SK-N-SH (cell line): ENCODE results near the gene PLXNA4. TPM values are rescaled to one million over a fixed set of nuclear protein-coding genes. Genes with fewer than 3 reads are reported as not detected.

Source experiments
- CTCF ChIA-PET: fragments of 300-600, 350-600 bp; formaldehyde crosslinking; extraction: SDS; loops from one replicate; lab custom pipeline; 2021; lab: Yijun Ruan, JAX
- POLR2A ChIA-PET: fragments of 350-600 bp; sonication (Branson Sonifier 250); formaldehyde crosslinking; extraction: SDS; loops from one replicate; lab custom pipeline; 2020; ENCODE audit warnings: antibody characterized with exemption, inconsistent platforms; lab: Yijun Ruan, JAX
- DNase-seq: peaks from one replicate; pipeline ENCODE4 v3.0.0; 2012
- H2AFZ ChIP-seq: fragments of 200-600 bp; sonication (generic); 2 replicates; pipeline ENCODE4 v1.8.1; 2016; ENCODE audit warnings: antibody characterized with exemption, mild to moderate bottlenecking, low read depth
- H3F3A ChIP-seq: fragments of 200-600 bp; sonication (generic); replicated peaks from 2 replicates; pipeline ENCODE3; 2016; ENCODE audit warnings: antibody characterized with exemption, mild to moderate bottlenecking; ENCODE audit not compliant: insufficient read depth
- H3K27ac ChIP-seq, 2 experiments: fragments of 200-500 bp in 1 of 2; fragments of 200-600 bp in 1 of 2; sonication (Bioruptor generic) in 1 of 2; sonication (generic), shearing (Covaris generic) in 1 of 2; 2 replicates each; pipeline versions ENCODE4 v1.5.1 to v1.6.1; 2014 to 2016; ENCODE audit warnings: low read depth in 2 of 2, inconsistent platforms in 1 of 2, low read length in 1 of 2, mild to moderate bottlenecking in 1 of 2, mixed read lengths in 1 of 2
- H3K27me3 ChIP-seq: fragments of 200-600 bp; sonication (generic), shearing (Covaris generic); 2 replicates; pipeline ENCODE4 v1.6.1; 2016; ENCODE audit warnings: mixed run types; ENCODE audit not compliant: insufficient read depth
- H3K36me3 ChIP-seq, 2 experiments: fragments of 200-500 bp in 1 of 2; fragments of 200-600 bp in 1 of 2; sonication (Bioruptor generic) in 1 of 2; sonication (generic) in 1 of 2; replicated peaks in 1 of 2; 2 replicates each; pipeline versions ENCODE3 to v1.5.1; 2014 to 2016; ENCODE audit warnings: low read length in 1 of 2, mild to moderate bottlenecking in 1 of 2; ENCODE audit not compliant: insufficient read depth in 2 of 2, control insufficient read depth in 1 of 2
- H3K4me1 ChIP-seq, 2 experiments: fragments of 200-500 bp in 1 of 2; fragments of 200-600 bp in 1 of 2; sonication (Bioruptor generic) in 1 of 2; sonication (generic), shearing (Covaris generic) in 1 of 2; 2 replicates each; pipeline versions ENCODE4 v1.5.1 to v1.6.1; 2014 to 2016; ENCODE audit warnings: low read depth in 1 of 2, low read length in 1 of 2, mixed run types in 1 of 2; ENCODE audit not compliant: insufficient read depth in 2 of 2, control insufficient read depth in 1 of 2
- H3K4me2 ChIP-seq: fragments of 200-600 bp; sonication (generic), shearing (Covaris generic); 2 replicates; pipeline ENCODE4 v1.6.1; 2017; ENCODE audit warnings: mixed run types
- H3K4me3 ChIP-seq, 2 experiments: fragments of 200-500 bp in 1 of 2; fragments of 200-600 bp in 1 of 2; sonication (Bioruptor generic) in 1 of 2; sonication (generic), shearing (Covaris generic) in 1 of 2; 2 replicates each; pipeline versions ENCODE4 v1.5.1 to v1.8.1; 2014 to 2016; ENCODE audit warnings: low read depth in 2 of 2, inconsistent platforms in 1 of 2, low read length in 1 of 2, mild to moderate bottlenecking in 1 of 2, mixed read lengths in 1 of 2, moderate library complexity in 1 of 2
- H3K79me2 ChIP-seq: fragments of 200-600 bp; sonication (generic); 2 replicates; pipeline ENCODE4 v1.8.1; 2017; ENCODE audit warnings: mild to moderate bottlenecking; ENCODE audit not compliant: insufficient read depth
- H3K9ac ChIP-seq: fragments of 200-600 bp; sonication (generic); 2 replicates; pipeline ENCODE4 v1.6.1; 2017; ENCODE audit warnings: mixed run types
- H3K9me2 ChIP-seq: fragments of 200-600 bp; sonication (generic); 2 replicates; pipeline ENCODE4 v1.6.1; 2017; ENCODE audit warnings: mixed run types
- H3K9me3 ChIP-seq: fragments of 200-600 bp; sonication (generic); 2 replicates; pipeline ENCODE4 v1.6.1; 2017; ENCODE audit warnings: mixed run types, mild to moderate bottlenecking, moderate library complexity
- H4K20me1 ChIP-seq: fragments of 200-600 bp; sonication (generic); 2 replicates; pipeline ENCODE4 v1.6.1; 2017; ENCODE audit warnings: mild to moderate bottlenecking, mixed run types; ENCODE audit not compliant: insufficient read depth
- ELF1 ChIP-seq: IDR thresholded peaks from 2 replicates; pipeline ENCODE4 v1.4.0; 2012
- EP300 ChIP-seq, 2 experiments: IDR thresholded peaks; 2 replicates each; pipeline versions ENCODE4 v1.4.0 to v1.6.1; 2012; ENCODE audit warnings: borderline replicate concordance in 1 of 2, low read depth in 1 of 2, low read length in 1 of 2
- FOXJ3 ChIP-seq: sonication (generic); formaldehyde crosslinking; IDR thresholded peaks from 2 replicates; pipeline ENCODE4 v1.5.1; 2020; ENCODE audit warnings: mild to moderate bottlenecking, missing genetic modification reagents
- MXI1 ChIP-seq: IDR thresholded peaks from 2 replicates; pipeline ENCODE4 v1.6.1; 2012; ENCODE audit warnings: mild to moderate bottlenecking, low read depth, low read length, improper control_type of control experiment
- NFIC ChIP-seq: IDR thresholded peaks from 2 replicates; pipeline ENCODE4 v1.4.0; 2012; ENCODE audit warnings: borderline replicate concordance
- POLR2AphosphoS5 ChIP-seq: IDR thresholded peaks from 2 replicates; pipeline ENCODE4 v1.6.1; 2012; ENCODE audit warnings: low read depth, low read length
- RCOR1 ChIP-seq: fragments of 150-350 bp; IDR thresholded peaks from 2 replicates; pipeline ENCODE4 v1.6.1; 2017; ENCODE audit warnings: antibody characterized with exemption, low read length
- TCF12 ChIP-seq: IDR thresholded peaks from 2 replicates; pipeline ENCODE4 v1.4.0; 2012
- TEAD4 ChIP-seq: IDR thresholded peaks from 2 replicates; pipeline ENCODE4 v1.4.0; 2012; ENCODE audit warnings: mild to moderate bottlenecking, borderline replicate concordance; ENCODE audit not compliant: insufficient read depth
- YY1 ChIP-seq: IDR thresholded peaks from 2 replicates; pipeline ENCODE4 v1.4.0; 2012; ENCODE audit warnings: low read depth, mild to moderate bottlenecking
- WGBS: methylation state at CpG from one replicate; pipeline ENCODE4 v1.1.6; 2017; ENCODE audit warnings: low lambda C conversion rate; 5-methylcytosine and 5-hydroxymethylcytosine counted together
- polyA plus RNA-seq, 3 experiments: library from polyadenylated mRNA; depleted of rRNA; stranded (reverse); fragments of >200 nt; gene quantifications; 2 replicates each; pipeline ENCODE4 v1.2.3, GENCODE V29; 2012
- TF ChIP-seq, protein P1 (sequence below): IDR thresholded peaks from 2 replicates; pipeline ENCODE4 v1.6.1; 2012; ENCODE audit warnings: mild to moderate bottlenecking, low read depth, low read length, moderate library complexity
- TF ChIP-seq, protein P2 (sequence below): IDR thresholded peaks from 2 replicates; pipeline ENCODE4; 2012
- TF ChIP-seq, protein P3 (sequence below): IDR thresholded peaks from 2 replicates; pipeline ENCODE4 v1.4.0; 2012; ENCODE audit warnings: low read depth, borderline replicate concordance

The PLXNA4 gene
- polyA plus RNA-seq, 1 of the 3 experiments (the other 2 are of a cell fraction), result 2.4 TPM

DNA sequence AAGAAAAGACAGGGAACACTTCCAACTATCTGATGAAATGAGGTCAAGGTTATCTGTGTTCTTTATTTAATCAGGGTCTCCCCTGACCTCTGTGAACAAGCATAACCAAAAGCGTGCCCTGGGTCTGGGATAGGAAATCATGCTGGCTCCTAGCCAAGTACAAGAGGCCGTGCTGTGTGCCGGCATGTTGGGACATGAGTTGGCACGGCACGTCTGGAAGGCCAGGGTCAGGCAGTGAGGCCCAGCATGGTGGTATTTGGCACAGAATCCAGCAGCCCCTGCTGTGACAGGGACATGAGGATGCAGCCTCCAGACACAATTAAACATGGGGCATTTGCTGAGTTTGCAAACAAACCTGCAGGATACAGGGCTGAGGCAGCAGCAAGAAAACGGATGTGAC is 320.4 kb downstream of the PLXNA4 start:
- ChIA-PET CTCF (interaction anchor here (0.6 to 3.4 kb wide), 3 partner anchors 12 to 397 kb away, joined by 3 to 29 read pairs (median 14); no protein-coding TSS in a partner anchor), POLR2A (interaction anchor here (0.6 kb wide), 1 partner anchor 35 kb away, joined by 3 read pairs; no protein-coding TSS in a partner anchor)
- Histone ChIP-seq H3F3A (peaks cover 3% of the 10 kb centered on the region), H3K79me2 (no peaks in the 10 kb centered on the region), H2AFZ (no peak overlapping the region), H3K9ac (no peak overlapping the region), H3K4me1 (peaks cover 0 to 22% of the 10 kb centered on the region in 2 experiments; a peak in 1 of 4 replicates), H3K9me2 (no peaks in the 10 kb centered on the region), H3K27ac (no peak overlapping the region; a peak in 1 of 4 replicates), H3K36me3 (no peaks in the 10 kb centered on the region), H3K27me3 (no peaks in the 10 kb centered on the region), H3K9me3 (no peaks in the 10 kb centered on the region), H4K20me1 (no peaks in the 10 kb centered on the region), H3K4me3 (no peak overlapping the region), H3K4me2 (no peak overlapping the region)
- TF ChIP-seq TEAD4, result no peak
- TF ChIP-seq EP300 (IDR thresholded peaks at IDR 0.05; ENCODE audit: borderline replicate concordance in 1 of 2, low read depth in 1 of 2, low read length in 1 of 2), result peak in 1 of 2 experiments; percentile 37; a peak in 1 of 4 replicates
- no peak for TF ChIP-seq YY1
- TF ChIP-seq, protein P1, sequence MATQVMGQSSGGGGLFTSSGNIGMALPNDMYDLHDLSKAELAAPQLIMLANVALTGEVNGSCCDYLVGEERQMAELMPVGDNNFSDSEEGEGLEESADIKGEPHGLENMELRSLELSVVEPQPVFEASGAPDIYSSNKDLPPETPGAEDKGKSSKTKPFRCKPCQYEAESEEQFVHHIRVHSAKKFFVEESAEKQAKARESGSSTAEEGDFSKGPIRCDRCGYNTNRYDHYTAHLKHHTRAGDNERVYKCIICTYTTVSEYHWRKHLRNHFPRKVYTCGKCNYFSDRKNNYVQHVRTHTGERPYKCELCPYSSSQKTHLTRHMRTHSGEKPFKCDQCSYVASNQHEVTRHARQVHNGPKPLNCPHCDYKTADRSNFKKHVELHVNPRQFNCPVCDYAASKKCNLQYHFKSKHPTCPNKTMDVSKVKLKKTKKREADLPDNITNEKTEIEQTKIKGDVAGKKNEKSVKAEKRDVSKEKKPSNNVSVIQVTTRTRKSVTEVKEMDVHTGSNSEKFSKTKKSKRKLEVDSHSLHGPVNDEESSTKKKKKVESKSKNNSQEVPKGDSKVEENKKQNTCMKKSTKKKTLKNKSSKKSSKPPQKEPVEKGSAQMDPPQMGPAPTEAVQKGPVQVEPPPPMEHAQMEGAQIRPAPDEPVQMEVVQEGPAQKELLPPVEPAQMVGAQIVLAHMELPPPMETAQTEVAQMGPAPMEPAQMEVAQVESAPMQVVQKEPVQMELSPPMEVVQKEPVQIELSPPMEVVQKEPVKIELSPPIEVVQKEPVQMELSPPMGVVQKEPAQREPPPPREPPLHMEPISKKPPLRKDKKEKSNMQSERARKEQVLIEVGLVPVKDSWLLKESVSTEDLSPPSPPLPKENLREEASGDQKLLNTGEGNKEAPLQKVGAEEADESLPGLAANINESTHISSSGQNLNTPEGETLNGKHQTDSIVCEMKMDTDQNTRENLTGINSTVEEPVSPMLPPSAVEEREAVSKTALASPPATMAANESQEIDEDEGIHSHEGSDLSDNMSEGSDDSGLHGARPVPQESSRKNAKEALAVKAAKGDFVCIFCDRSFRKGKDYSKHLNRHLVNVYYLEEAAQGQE, result no peak
- TF ChIP-seq, protein P2, sequence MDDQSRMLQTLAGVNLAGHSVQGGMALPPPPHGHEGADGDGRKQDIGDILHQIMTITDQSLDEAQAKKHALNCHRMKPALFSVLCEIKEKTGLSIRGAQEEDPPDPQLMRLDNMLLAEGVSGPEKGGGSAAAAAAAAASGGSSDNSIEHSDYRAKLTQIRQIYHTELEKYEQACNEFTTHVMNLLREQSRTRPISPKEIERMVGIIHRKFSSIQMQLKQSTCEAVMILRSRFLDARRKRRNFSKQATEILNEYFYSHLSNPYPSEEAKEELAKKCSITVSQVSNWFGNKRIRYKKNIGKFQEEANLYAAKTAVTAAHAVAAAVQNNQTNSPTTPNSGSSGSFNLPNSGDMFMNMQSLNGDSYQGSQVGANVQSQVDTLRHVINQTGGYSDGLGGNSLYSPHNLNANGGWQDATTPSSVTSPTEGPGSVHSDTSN, result no peak
- TF ChIP-seq TCF12, result no peak
- no peak for TF ChIP-seq POLR2AphosphoS5
- peak; percentile 45; the same call in 1 of the 2 replicates for TF ChIP-seq NFIC
- peak; percentile 63; the same call in 1 of the 2 replicates for TF ChIP-seq MXI1
- TF ChIP-seq RCOR1, result peak; percentile 60
- WGBS, result 61% methylated on average over 6 of the region's 6 CpGs
- peak; percentile 63 for DNase-seq

DNA sequence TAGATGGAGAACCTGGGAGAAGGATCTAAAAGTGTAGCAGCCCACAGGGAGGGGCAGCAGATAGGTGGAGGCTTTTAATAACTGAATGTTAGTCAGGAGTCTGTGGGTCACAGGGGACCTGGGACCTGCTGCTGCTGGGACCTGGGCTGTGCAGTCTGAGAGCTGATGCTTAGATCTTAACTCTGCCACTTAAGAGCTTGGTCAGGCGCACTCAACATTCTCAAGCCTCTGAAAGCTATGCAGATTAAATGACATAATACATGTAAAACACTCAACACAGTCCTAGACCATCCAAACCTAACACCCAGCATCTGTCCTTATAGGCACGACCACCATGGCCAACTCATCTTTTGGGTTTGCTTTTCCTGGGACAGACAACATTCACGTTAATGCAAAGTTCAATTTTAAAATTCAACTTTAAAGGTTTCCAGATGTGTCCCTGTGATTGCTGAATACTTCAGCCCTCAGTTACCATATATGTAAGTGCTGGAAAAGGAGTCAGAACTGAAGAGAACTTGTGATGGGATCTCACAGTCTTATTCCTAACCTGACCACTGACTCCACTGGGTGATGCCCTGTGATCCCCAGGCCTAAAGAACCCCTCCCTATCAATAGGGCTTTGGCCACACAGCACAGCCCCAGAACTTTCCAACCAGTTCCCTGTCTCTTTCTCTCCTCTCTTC is 321.0 kb downstream of the PLXNA4 start:
- DNase-seq, result no peak
- no peaks in the 10 kb centered on the region for H3K79me2 ChIP-seq
- POLR2A ChIA-PET, result interaction anchor here (0.6 kb wide), 1 partner anchor 34 kb away, joined by 3 read pairs; no protein-coding TSS in a partner anchor
- TF ChIP-seq, protein P3, sequence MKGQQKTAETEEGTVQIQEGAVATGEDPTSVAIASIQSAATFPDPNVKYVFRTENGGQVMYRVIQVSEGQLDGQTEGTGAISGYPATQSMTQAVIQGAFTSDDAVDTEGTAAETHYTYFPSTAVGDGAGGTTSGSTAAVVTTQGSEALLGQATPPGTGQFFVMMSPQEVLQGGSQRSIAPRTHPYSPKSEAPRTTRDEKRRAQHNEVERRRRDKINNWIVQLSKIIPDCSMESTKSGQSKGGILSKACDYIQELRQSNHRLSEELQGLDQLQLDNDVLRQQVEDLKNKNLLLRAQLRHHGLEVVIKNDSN, result no peak
- TF ChIP-seq FOXJ3 (CRISPR knock-in tag) (no peak), ELF1 (no peak)
- TF ChIP-seq, all 33 proteins: peak for 0
- no peak overlapping the region for H2AFZ ChIP-seq
- H3K27ac ChIP-seq, result no peak overlapping the region
- H3K27me3 ChIP-seq, result no peaks in the 10 kb centered on the region
- CTCF ChIA-PET, result interaction anchor here (0.6 to 3.4 kb wide), 5 partner anchors 13 to 566 kb away, joined by 3 to 29 read pairs (median 3); no protein-coding TSS in a partner anchor
- H3F3A ChIP-seq, result peaks cover 3% of the 10 kb centered on the region
- H3K9me2 ChIP-seq, result no peaks in the 10 kb centered on the region
- H3K4me2 ChIP-seq, result no peak overlapping the region
- no peak overlapping the region for H3K4me3 ChIP-seq
- H3K4me1 ChIP-seq, result peaks cover 0 to 21% of the 10 kb centered on the region in 2 experiments; a peak in 1 of 4 replicates
- no peaks in the 10 kb centered on the region for H4K20me1 ChIP-seq
- WGBS, result 71% methylated on average over 3 of the region's 3 CpGs
- H3K9me3 ChIP-seq, result no peaks in the 10 kb centered on the region
- H3K36me3 ChIP-seq, result no peaks in the 10 kb centered on the region
- no peak overlapping the region for H3K9ac ChIP-seq
